VCaP (cell line): ENCODE results near the gene STK10.

ENCODE experiments used
- H3K27ac ChIP-seq: fragments of 450-650 bp; 2 replicates; pipeline ENCODE4 v1.5.1; 2017
- CTCF ChIP-seq: fragments of 450-650 bp; conservative IDR thresholded peaks from 2 replicates; pipeline ENCODE4 v1.5.1; 2017; ENCODE audit warnings: mild to moderate bottlenecking, moderate library complexity

STK10 gene

GRCh38 chr5:172145870-172146747 is 41.9 kb downstream of the STK10 start:
- no peak for TF ChIP-seq CTCF
- no peak overlapping the region for H3K27ac ChIP-seq

GRCh38 chr5:172144931-172145869 is 42.8 kb downstream of the STK10 start:
- no peak overlapping the region for H3K27ac ChIP-seq
- no peak for TF ChIP-seq CTCF

GRCh38 chr5:172144291-172144815 is 43.7 kb downstream of the STK10 start:
- no peak overlapping the region for H3K27ac ChIP-seq
- no peak for TF ChIP-seq CTCF

- H3K27ac ChIP-seq = no peak overlapping the region
- no peak for TF ChIP-seq CTCF
Measured at GRCh38 chr5:172143875-172144274, 44.1 kb downstream of the STK10 start.

- no peak for TF ChIP-seq CTCF
- no peak overlapping the region for H3K27ac ChIP-seq
Measured at GRCh38 chr5:172142709-172143215, 45.3 kb downstream of the STK10 start.

GRCh38 chr5:172141949-172142319 is 46.1 kb downstream of the STK10 start:
- peak overlapping the region; percentile 26; the same call in 1 of the 2 replicates for H3K27ac ChIP-seq
- no peak for TF ChIP-seq CTCF

GRCh38 chr5:172140866-172141265 is 47.2 kb downstream of the STK10 start:
- H3K27ac ChIP-seq = no peak overlapping the region

More at GRCh38 chr5:172140866-172141265, 47.2 kb downstream of the STK10 start:
- no peak for TF ChIP-seq CTCF
